Sigmoid colon (tissue), 7 donors: ENCODE measurements around the gene BLTP3B. TPM values are rescaled to one million over a fixed set of nuclear protein-coding genes. Genes with fewer than 3 reads are reported as not detected.

Experiments
- DNase-seq: peaks from one replicate; pipeline ENCODE4 v3.0.0-alpha.2; 2019
- H3K27ac ChIP-seq, 4 donors: fragments of 200-600 bp; sonication (generic); one replicate each; pipeline ENCODE4 v1.5.1; 2016 to 2019; ENCODE audit warnings: mild to moderate bottlenecking in 1 of 4
- H3K27me3 ChIP-seq, 3 donors: fragments of 200-600 bp; sonication (generic); one replicate each; pipeline ENCODE4 v1.5.1; 2019; ENCODE audit warnings: mild to moderate bottlenecking in 1 of 3
- H3K36me3 ChIP-seq, 4 donors: fragments of 200-600 bp; sonication (generic); one replicate each; pipeline ENCODE4 v1.5.1; 2016 to 2019
- H3K4me1 ChIP-seq, 4 donors: fragments of 200-600 bp; sonication (generic); one replicate each; pipeline ENCODE4 v1.5.1; 2017 to 2019
- H3K4me3 ChIP-seq, 4 donors: fragments of 200-600 bp; sonication (generic); one replicate each; pipeline ENCODE4 v1.5.1; 2017 to 2019; ENCODE audit warnings: mild to moderate bottlenecking in 2 of 4, moderate library complexity in 1 of 4
- H3K9me3 ChIP-seq, 4 donors: fragments of 200-600 bp in 3 of 4; sonication (generic) in 3 of 4; one replicate each; pipeline versions ENCODE4 v1.5.1 to v1.6.1; 2013 to 2019
- EP300 ChIP-seq, 4 donors: sonication (generic); formaldehyde crosslinking; IDR thresholded peaks; one replicate each; pipeline ENCODE4 v1.6.1; 2017; ENCODE audit warnings: antibody characterized with exemption in 4 of 4
- POLR2A ChIP-seq, 2 donors: fragments of 450-650 bp; IDR thresholded peaks; one replicate each; pipeline ENCODE4 v1.6.1; 2016; ENCODE audit warnings: antibody characterized with exemption in 2 of 2, mild to moderate bottlenecking in 2 of 2, moderate library complexity in 2 of 2
- POLR2AphosphoS5 ChIP-seq, 4 donors: sonication (generic); formaldehyde crosslinking; IDR thresholded peaks; one replicate each; pipeline ENCODE4 v1.6.1; 2017; ENCODE audit warnings: antibody characterized with exemption in 4 of 4
- WGBS, 2 donors: extraction: QIAGEN DNeasy Blood & Tissue Kit; methylation state at CpG; one replicate each; pipeline ENCODE4 v1.1.7; 2013; 5-methylcytosine and 5-hydroxymethylcytosine counted together
- intact Hi-C: fragments of 100-400 bp; cut with DNase I; formaldehyde crosslinking; loops from one replicate; pipeline ENCODE4 v1.15.1; 2023
- polyA plus RNA-seq, 3 donors: library from polyadenylated mRNA; stranded (reverse); fragments of 200-250 nt; gene quantifications; one replicate each; pipeline ENCODE4 v1.2.3, GENCODE V29; 2013
- total RNA-seq, 4 donors: library from RNA; depleted of rRNA; stranded (reverse); fragments of >200 nt; gene quantifications; one replicate each; pipeline ENCODE4 v1.1.0, GENCODE V29; 2016
- TF ChIP-seq, protein P1 (sequence below), 4 experiments: fragments of 450-650 bp in 3 of 4; fragments of 200-600 bp in 1 of 4; IDR thresholded peaks; one replicate each; pipeline ENCODE4 v1.5.1; 2016 to 2019; ENCODE audit warnings: antibody characterized with exemption in 4 of 4, mild to moderate bottlenecking in 3 of 4, moderate library complexity in 2 of 4
- donor health status: healthy with polysubstance abuse.
- donor health status: Bipolar disorder and iron deficiency.
- donor health status: healthy.

Gene BLTP3B
- total and polyA plus RNA-seq, 7 donors, result 6.0 to 41.7 (median 33.3) TPM

DNA sequence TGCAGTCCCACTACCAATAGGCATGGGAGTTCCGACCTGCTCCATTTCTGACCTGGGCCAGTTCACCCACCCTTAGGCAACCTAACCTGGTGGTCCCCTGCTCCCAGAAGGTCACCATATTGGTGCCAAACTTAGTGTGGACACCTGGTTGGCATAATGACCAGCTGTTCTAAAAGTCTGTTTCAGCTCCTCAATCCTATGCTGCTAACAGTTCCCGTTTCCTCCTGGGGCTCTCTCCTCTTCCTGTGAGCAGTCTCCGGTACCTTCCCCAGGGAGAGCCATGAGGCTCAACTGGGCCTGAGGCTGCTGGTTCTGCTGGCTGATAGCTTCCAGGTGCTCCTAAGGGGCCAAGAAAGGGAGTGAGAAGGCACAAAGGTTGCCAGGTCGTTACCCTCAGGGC is 15.9 kb upstream of the BLTP3B start:
- DNase-seq, result no peak
- Histone ChIP-seq H3K36me3 (no peaks in the 10 kb centered on the region), H3K9me3 (no peaks in the 10 kb centered on the region), H3K4me1 (peaks cover 0 to 3% (median 2%) of the 10 kb centered on the region in 4 donors), H3K27me3 (no peaks in the 10 kb centered on the region), H3K4me3 (no peak overlapping the region), H3K27ac (no peak overlapping the region)
- no peak for TF ChIP-seq POLR2A (IDR thresholded peaks at IDR 0.05)
- intact Hi-C loops, result no loop called here
- WGBS, 2 donors, result 90 to 94% methylated on average over 4 of the region's 4 CpGs

DNA sequence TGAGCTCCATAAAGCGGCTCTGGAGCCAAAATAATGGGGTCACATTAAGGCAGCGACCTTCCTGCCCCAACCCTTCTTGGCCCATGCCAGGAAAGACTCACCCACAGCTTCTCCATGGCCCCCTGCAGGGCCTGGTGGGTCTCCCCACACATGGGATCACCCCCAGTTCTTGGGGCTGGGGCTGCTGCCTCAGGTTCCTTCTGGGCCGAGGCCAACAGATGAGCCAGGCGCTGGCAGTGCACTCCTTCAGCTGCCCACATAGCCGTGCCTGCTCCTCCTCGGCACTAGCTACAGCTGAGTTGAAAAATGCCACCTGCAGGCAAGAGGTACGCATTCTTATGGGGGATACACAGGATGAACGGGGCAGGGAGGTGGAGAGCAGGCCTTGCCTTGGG is 14.8 kb upstream of the BLTP3B start:
- TF ChIP-seq POLR2A (IDR thresholded peaks at IDR 0.05) (no peak), EP300 (IDR thresholded peaks at IDR 0.05) (no peak), POLR2AphosphoS5 (IDR thresholded peaks at IDR 0.05) (no peak)
- TF ChIP-seq, protein P1, sequence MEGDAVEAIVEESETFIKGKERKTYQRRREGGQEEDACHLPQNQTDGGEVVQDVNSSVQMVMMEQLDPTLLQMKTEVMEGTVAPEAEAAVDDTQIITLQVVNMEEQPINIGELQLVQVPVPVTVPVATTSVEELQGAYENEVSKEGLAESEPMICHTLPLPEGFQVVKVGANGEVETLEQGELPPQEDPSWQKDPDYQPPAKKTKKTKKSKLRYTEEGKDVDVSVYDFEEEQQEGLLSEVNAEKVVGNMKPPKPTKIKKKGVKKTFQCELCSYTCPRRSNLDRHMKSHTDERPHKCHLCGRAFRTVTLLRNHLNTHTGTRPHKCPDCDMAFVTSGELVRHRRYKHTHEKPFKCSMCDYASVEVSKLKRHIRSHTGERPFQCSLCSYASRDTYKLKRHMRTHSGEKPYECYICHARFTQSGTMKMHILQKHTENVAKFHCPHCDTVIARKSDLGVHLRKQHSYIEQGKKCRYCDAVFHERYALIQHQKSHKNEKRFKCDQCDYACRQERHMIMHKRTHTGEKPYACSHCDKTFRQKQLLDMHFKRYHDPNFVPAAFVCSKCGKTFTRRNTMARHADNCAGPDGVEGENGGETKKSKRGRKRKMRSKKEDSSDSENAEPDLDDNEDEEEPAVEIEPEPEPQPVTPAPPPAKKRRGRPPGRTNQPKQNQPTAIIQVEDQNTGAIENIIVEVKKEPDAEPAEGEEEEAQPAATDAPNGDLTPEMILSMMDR (IDR thresholded peaks at IDR 0.05), result no peak
- no peaks in the 10 kb centered on the region for H3K4me1 ChIP-seq
- no peak overlapping the region for H3K27ac ChIP-seq
- no peaks in the 10 kb centered on the region for H3K9me3 ChIP-seq
- intact Hi-C loops, result no loop called here
- 92 to 94% methylated on average over 8 of the region's 8 CpGs for WGBS, 2 donors
- no peaks in the 10 kb centered on the region for H3K36me3 ChIP-seq
- no peak for DNase-seq
- H3K4me3 ChIP-seq, result no peak overlapping the region
- H3K27me3 ChIP-seq, result no peaks in the 10 kb centered on the region

DNA sequence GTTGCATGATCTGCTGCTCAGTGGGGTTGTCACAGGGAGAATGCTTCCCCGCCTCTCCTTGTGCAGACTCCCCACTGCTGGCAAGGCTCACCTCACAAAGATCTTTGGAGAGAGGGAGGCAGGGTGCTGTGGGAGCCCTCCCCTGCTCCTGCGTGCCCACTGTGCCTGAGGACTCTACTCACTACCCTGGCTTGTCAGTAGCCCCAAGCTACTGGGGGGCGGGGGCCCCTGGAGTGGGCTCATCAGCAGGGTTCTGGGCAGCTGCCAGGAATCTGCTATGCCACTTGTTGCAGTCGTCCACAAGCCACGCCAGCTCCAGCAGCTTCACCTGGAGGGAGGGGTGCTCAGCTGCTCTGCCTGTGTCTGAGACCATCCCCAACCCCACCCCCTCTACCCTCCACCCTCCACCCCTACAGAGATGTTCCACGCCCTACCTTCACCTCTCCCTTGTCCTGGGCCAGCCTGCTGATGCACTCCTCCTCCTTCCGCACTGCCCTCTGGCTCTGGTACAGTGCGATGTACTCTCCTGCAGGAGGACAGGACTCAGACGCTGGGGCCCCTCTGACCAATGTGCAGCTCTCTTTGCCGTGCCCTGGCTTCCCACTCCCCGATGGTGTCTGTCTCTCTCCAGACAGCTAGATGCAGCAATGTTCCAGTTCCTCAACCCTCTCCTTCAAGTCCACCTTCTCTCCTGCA is 14.2 kb upstream of the BLTP3B start:
- Histone ChIP-seq H3K27ac (no peak overlapping the region), H3K27me3 (no peaks in the 10 kb centered on the region), H3K4me1 (no peaks in the 10 kb centered on the region), H3K9me3 (no peaks in the 10 kb centered on the region), H3K4me3 (no peak overlapping the region), H3K36me3 (no peaks in the 10 kb centered on the region)
- no peak for DNase-seq
- TF ChIP-seq, protein P1 (IDR thresholded peaks at IDR 0.05), result no peak
- TF ChIP-seq EP300 (IDR thresholded peaks at IDR 0.05), result no peak
- no peak for TF ChIP-seq POLR2A (IDR thresholded peaks at IDR 0.05)
- no peak for TF ChIP-seq POLR2AphosphoS5 (IDR thresholded peaks at IDR 0.05)
- WGBS, 2 donors, result 84 to 88% methylated on average over 11 of the region's 11 CpGs
- intact Hi-C loops, result no loop called here

DNA sequence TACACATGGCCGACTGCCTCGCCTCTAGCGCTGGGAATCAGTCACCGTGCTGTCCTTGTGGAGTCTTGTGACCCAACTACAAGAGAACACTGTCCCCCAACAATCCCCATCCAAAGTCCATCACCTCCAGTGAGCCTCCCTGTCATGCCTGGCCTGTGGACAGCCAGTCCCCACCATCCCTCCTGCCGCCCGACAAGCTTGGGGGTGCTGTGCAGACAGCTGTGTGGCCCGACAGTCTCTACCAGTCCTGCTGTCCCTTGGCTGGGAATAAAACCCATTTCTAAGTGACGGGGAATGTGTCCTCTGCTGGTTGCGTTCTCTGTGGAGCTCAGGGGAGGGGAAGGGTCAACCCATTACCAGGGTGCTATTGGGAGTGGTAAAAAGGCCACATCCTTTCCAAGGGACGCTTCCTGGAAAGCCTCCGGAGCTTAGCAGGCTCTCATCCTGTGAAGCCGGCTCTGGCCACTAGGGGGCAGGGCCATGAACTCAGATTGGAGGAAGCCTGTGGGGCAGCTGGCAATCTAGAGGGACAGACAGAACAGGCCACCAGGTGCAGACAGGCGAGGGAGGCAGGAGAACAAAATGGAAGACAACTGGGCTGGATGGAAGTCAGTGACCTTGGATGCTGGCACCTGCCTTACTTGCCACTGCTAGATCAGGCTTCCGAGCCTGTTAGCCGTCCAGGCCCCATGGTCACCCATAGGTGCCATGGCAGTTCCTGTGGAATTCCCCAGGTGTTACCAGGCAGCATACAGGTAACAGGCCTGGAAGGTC is 12.0 kb upstream of the BLTP3B start:
- no peak overlapping the region for H3K4me3 ChIP-seq
- DNase-seq, result peak; percentile 77
- H3K9me3 ChIP-seq, result no peaks in the 10 kb centered on the region
- no peaks in the 10 kb centered on the region for H3K27me3 ChIP-seq
- no peaks in the 10 kb centered on the region for H3K4me1 ChIP-seq
- no peak overlapping the region for H3K27ac ChIP-seq
- WGBS, 2 donors, result 69 to 72% methylated on average over 15 of the region's 15 CpGs
- intact Hi-C loops, result no loop called here
- TF ChIP-seq POLR2AphosphoS5 (IDR thresholded peaks at IDR 0.05) (no peak), EP300 (IDR thresholded peaks at IDR 0.05) (no peak), POLR2A (IDR thresholded peaks at IDR 0.05) (no peak)
- TF ChIP-seq, protein P1 (IDR thresholded peaks at IDR 0.05), result peak; percentile 28 to 68 (median 64)
- no peaks in the 10 kb centered on the region for H3K36me3 ChIP-seq

DNA sequence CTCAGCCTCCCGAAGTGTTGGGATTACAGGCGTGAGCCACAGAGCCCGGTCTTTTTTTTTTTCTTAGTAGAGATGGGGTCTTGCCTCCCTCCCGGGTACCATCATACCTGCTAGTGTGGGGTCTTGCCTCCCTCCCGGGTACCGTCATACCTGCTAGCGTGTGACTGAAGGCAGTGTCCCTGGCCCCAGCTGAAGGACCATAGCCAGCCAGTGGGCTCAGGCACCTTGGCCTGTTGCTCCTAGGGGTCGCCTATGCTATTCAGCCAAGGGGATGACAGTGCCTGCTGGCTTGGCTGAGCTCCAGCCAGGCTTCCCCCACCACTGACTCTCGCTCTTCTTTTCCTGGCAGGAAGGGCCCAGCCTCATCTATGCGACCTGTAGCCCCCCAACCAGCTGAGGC is 10.5 kb upstream of the BLTP3B start:
- no peaks in the 10 kb centered on the region for H3K36me3 ChIP-seq
- DNase-seq, result peak; percentile 53
- no peak overlapping the region for H3K27ac ChIP-seq
- H3K4me1 ChIP-seq, result no peaks in the 10 kb centered on the region
- intact Hi-C loops, result no loop called here
- no peaks in the 10 kb centered on the region for H3K9me3 ChIP-seq
- no peak overlapping the region for H3K4me3 ChIP-seq
- TF ChIP-seq POLR2AphosphoS5 (IDR thresholded peaks at IDR 0.05) (no peak), POLR2A (IDR thresholded peaks at IDR 0.05) (no peak), EP300 (IDR thresholded peaks at IDR 0.05) (no peak)
- TF ChIP-seq, protein P1 (IDR thresholded peaks at IDR 0.05), result no peak
- WGBS, 2 donors, result 95% methylated on average over 10 of the region's 10 CpGs
- H3K27me3 ChIP-seq, result no peaks in the 10 kb centered on the region
